Mesendoderm (in vitro differentiated cells): ENCODE measurements around the gene ABHD2.
"Not testable (repeated sequence)": the region's sequence is repeated elsewhere in the genome, so short reads cannot be mapped to it uniquely, and the experiment has no call there.

Experiments used
- DNase-seq: peaks from one replicate; pipeline ENCODE4 v3.0.0; 2013
- H2AK5ac ChIP-seq: 2 replicates; pipeline ENCODE4 v1.6.1; 2013; ENCODE audit warnings: low read length, inconsistent platforms
- H2BK120ac ChIP-seq: 2 replicates; pipeline ENCODE4 v1.6.1; 2013; ENCODE audit warnings: low read depth, mild to moderate bottlenecking, low read length, moderate library complexity, mixed read lengths
- H2BK15ac ChIP-seq: replicated peaks from 2 replicates; pipeline ENCODE4 v1.6.1; 2013; ENCODE audit warnings: low read depth, mild to moderate bottlenecking, moderate library complexity
- H2BK5ac ChIP-seq: 2 replicates; pipeline ENCODE4 v1.6.1; 2013; ENCODE audit warnings: low read length, inconsistent platforms
- H3K18ac ChIP-seq: 2 replicates; pipeline ENCODE4 v1.6.1; 2013; ENCODE audit warnings: mild to moderate bottlenecking, low read length, mixed read lengths
- H3K23ac ChIP-seq: one replicate; pipeline ENCODE4 v1.6.1; 2013; ENCODE audit warnings: low read length
- H3K27ac ChIP-seq: 2 replicates; pipeline ENCODE4 v1.5.1; 2013; ENCODE audit warnings: low read depth, mild to moderate bottlenecking, inconsistent platforms, low read length, moderate library complexity
- H3K27me3 ChIP-seq: 2 replicates; pipeline ENCODE4 v1.6.1; 2013; ENCODE audit warnings: low read length, control low read depth, mild to moderate bottlenecking, inconsistent platforms; ENCODE audit not compliant: insufficient read depth, poor library complexity
- H3K36me3 ChIP-seq: 2 replicates; pipeline ENCODE4 v1.6.1; 2013; ENCODE audit warnings: low read length, inconsistent platforms; ENCODE audit not compliant: control insufficient read depth, insufficient read depth
- H3K4ac ChIP-seq: one replicate; pipeline ENCODE4 v1.6.1; 2013; ENCODE audit warnings: low read depth, mild to moderate bottlenecking, low read length, moderate library complexity
- H3K4me1 ChIP-seq: 2 replicates; pipeline ENCODE4 v1.6.1; 2013; ENCODE audit warnings: low read depth, low read length, inconsistent platforms; ENCODE audit not compliant: control insufficient read depth
- H3K4me2 ChIP-seq: 2 replicates; pipeline ENCODE4 v1.6.1; 2013; ENCODE audit warnings: low read length
- H3K4me3 ChIP-seq: 2 replicates; pipeline ENCODE4 v1.5.1; 2013; ENCODE audit warnings: mild to moderate bottlenecking, low read length
- H3K56ac ChIP-seq: one replicate; pipeline ENCODE4 v1.6.1; 2013; ENCODE audit warnings: low read length
- H3K79me1 ChIP-seq: 2 replicates; pipeline ENCODE4 v1.6.1; 2013; ENCODE audit warnings: low read length, inconsistent platforms
- H3K79me2 ChIP-seq: 2 replicates; pipeline ENCODE4 v1.6.1; 2013; ENCODE audit warnings: mild to moderate bottlenecking, low read length; ENCODE audit not compliant: control insufficient read depth, insufficient read depth
- H3K9ac ChIP-seq: 2 replicates; pipeline ENCODE4 v1.6.1; 2013; ENCODE audit warnings: low read length, inconsistent platforms
- H4K5ac ChIP-seq: one replicate; pipeline ENCODE4 v1.6.1; 2013; ENCODE audit warnings: low read length
- H4K8ac ChIP-seq: one replicate; pipeline ENCODE4 v1.6.1; 2013; ENCODE audit warnings: low read depth, mild to moderate bottlenecking, control low read depth, low read length, moderate library complexity
- WGBS: extraction: QIAGEN DNeasy Blood & Tissue Kit; methylation state at CpG from one replicate; pipeline ENCODE4 v1.1.7; 2013; ENCODE audit warnings: low lambda C conversion rate, missing lambda C conversion rate; ENCODE audit not compliant: insufficient coverage; ENCODE audit errors: extremely low coverage; 5-methylcytosine and 5-hydroxymethylcytosine counted together

Gene ABHD2

DNA sequence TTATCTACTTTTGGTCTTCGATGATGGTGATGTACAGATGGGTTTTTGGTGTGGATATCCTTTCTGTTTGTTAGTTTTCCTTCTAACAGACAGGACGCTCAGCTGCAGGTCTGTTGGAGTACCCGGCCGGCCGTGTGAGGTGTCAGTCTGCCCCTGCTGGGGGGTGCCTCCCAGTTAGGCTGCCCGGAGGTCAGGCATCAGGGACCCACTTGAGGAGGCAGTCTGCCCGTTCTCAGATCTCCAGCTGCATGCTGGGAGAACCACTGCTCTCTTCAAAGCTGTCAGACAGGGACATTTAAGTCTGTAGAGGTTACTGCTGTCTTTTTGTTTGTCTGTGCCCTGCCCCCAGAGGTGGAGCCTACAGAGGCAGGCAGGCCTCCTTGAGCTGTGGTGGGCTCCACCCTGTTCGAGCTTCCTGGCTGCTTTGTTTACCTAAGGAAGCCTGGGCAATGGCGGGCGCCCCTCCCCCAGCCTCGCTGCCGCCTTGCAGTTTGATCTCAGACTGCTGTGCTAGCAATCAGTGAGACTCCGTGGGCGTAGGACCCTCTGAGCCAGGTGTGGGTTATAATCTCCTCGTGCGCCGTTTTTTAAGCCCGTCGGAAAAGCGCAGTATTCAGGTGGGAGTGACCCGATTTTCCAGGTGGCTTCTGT lies 39.1 kb upstream of the ABHD2 start:
- not testable (repeated sequence) for H3K79me2 ChIP-seq, H4K5ac ChIP-seq, H3K4me1 ChIP-seq, H3K27me3 ChIP-seq, H3K9ac ChIP-seq, H2BK15ac ChIP-seq, H4K8ac ChIP-seq, H2BK5ac ChIP-seq, H3K4me3 ChIP-seq, H3K36me3 ChIP-seq, H3K27ac ChIP-seq, H3K4me2 ChIP-seq, H3K79me1 ChIP-seq, H3K23ac ChIP-seq, H3K18ac ChIP-seq, H3K4ac ChIP-seq, H2AK5ac ChIP-seq, H2BK120ac ChIP-seq, DNase-seq
- peak overlapping the region; percentile 15 for H3K56ac ChIP-seq
- WGBS: no CpG with 5 or more reads among the region's 21 CpGs

DNA sequence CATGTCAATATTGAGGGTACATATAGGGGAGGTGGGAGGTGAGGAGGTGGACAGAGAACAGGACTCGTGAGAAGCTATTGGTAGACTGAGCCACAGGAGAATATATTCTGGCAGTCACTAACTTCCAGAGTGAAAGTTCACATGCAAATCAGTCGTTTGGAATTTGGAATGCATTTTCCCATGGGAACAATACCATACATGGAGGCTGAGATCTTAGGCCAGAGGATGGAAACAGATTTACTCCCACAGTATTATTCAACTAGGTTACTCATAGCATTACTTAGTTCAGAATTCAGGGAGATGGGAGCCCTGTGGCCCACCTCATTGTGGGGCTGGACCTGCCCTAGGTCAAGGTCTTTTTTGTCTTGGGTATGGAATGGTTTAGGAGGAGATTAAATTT lies 36.4 kb upstream of the ABHD2 start:
- DNase-seq: peak; percentile 18
- no peaks in the 10 kb centered on the region for H3K79me1 ChIP-seq

DNA sequence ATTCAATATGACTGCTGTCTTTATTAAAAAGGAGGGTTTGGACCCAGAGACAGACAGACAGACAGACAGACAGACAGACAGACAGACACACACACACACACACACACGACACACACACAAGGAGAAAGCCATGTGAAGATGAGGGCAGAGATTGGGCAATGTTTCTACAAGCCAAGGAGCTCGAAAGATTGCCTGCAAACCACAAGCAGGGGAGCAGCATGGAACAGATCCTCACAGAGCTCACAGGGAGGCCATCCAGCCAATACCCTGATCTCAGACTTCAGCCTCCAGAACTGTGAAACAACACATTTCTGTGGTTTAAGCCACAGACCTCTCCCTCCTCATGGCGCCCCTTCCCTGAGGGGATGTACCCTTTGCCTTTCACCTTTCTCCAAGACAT lies 35.8 kb upstream of the ABHD2 start:
- no peak overlapping the region for H3K4ac ChIP-seq
- no peak overlapping the region for H3K56ac ChIP-seq
- H2BK5ac ChIP-seq: no peak overlapping the region
- no peak overlapping the region for H2AK5ac ChIP-seq
- no peak overlapping the region for H3K4me3 ChIP-seq
- H3K79me1 ChIP-seq: no peaks in the 10 kb centered on the region
- H3K9ac ChIP-seq: no peak overlapping the region
- no peak overlapping the region for H4K5ac ChIP-seq
- no peaks in the 10 kb centered on the region for H3K4me1 ChIP-seq
- H3K4me2 ChIP-seq: no peak overlapping the region
- no peaks in the 10 kb centered on the region for H3K79me2 ChIP-seq
- no CpG with 5 or more reads among the region's 3 CpGs for WGBS
- H3K27me3 ChIP-seq: no peaks in the 10 kb centered on the region
- H4K8ac ChIP-seq: no peak overlapping the region
- H3K27ac ChIP-seq: no peak overlapping the region
- no peak overlapping the region for H3K18ac ChIP-seq
- DNase-seq: no peak
- no peak overlapping the region for H2BK120ac ChIP-seq
- H2BK15ac ChIP-seq: no peak overlapping the region
- no peak overlapping the region for H3K23ac ChIP-seq
- no peaks in the 10 kb centered on the region for H3K36me3 ChIP-seq

More for the DNA sequence above, 36.4 kb upstream of the ABHD2 start:
- Histone ChIP-seq H3K9ac (no peak overlapping the region), H2BK15ac (no peak overlapping the region), H3K23ac (no peak overlapping the region), H3K18ac (no peak overlapping the region), H2AK5ac (no peak overlapping the region), H3K4me3 (no peak overlapping the region), H2BK5ac (no peak overlapping the region), H3K27me3 (no peaks in the 10 kb centered on the region), H3K4me2 (no peak overlapping the region), H3K79me2 (no peaks in the 10 kb centered on the region), H4K8ac (no peak overlapping the region), H3K27ac (no peak overlapping the region), H2BK120ac (no peak overlapping the region), H4K5ac (no peak overlapping the region), H3K36me3 (no peaks in the 10 kb centered on the region), H3K4ac (no peak overlapping the region), H3K56ac (no peak overlapping the region), H3K4me1 (no peaks in the 10 kb centered on the region)
- no CpG with 5 or more reads among the region's 2 CpGs for WGBS

GRCh38 chr15:89054873-89055272 lies 33.4 kb upstream of the ABHD2 start:
- H3K56ac ChIP-seq: no peak overlapping the region
- H3K79me2 ChIP-seq: no peaks in the 10 kb centered on the region
- H3K79me1 ChIP-seq: no peaks in the 10 kb centered on the region
- no peak overlapping the region for H3K23ac ChIP-seq
- no peaks in the 10 kb centered on the region for H3K4me1 ChIP-seq
- no peak overlapping the region for H4K5ac ChIP-seq
- H3K4ac ChIP-seq: no peak overlapping the region
- no peak overlapping the region for H3K4me2 ChIP-seq
- H3K9ac ChIP-seq: no peak overlapping the region
- no peak for DNase-seq
- H3K36me3 ChIP-seq: no peaks in the 10 kb centered on the region
- H3K4me3 ChIP-seq: no peak overlapping the region
- no CpG with 5 or more reads among the region's 6 CpGs for WGBS
- H2BK5ac ChIP-seq: no peak overlapping the region
- no peak overlapping the region for H2BK120ac ChIP-seq
- no peak overlapping the region for H2BK15ac ChIP-seq
- no peak overlapping the region for H4K8ac ChIP-seq
- H3K27me3 ChIP-seq: no peaks in the 10 kb centered on the region
- H2AK5ac ChIP-seq: no peak overlapping the region
- H3K27ac ChIP-seq: no peak overlapping the region
- H3K18ac ChIP-seq: no peak overlapping the region

DNA sequence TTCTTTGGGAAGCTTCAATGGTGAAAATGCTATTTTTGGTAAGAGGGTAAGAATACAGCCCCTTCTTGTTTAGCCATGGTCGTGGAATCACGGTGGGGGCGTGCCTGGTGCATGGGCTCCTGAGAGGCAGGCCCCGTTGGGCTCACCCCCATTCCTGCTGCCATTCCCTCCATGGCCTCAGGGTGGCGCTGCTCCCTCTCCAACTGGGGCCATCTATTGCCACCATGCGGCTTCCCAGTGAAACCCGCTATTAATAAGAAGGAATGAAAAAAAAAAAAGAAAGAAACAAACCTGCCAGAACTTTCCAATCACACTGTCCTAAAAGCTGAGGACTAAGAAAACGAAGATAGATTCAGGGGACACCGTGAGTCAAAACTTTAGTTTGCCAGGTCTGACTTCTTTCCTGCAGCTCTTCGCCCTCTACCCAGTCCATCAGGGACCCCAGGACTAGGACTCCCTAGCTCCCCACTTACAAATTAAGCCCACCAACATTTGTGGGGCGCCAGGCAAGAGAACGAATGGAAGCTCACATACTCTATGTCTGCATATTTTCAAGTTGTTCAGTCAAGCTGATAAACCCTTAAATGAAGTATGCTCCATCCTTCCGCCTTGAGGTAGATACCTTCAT lies 30.6 kb upstream of the ABHD2 start:
- Histone ChIP-seq H3K36me3 (no peaks in the 10 kb centered on the region), H2BK5ac (no peak overlapping the region), H2BK15ac (no peak overlapping the region), H3K4me1 (no peaks in the 10 kb centered on the region), H4K8ac (no peak overlapping the region), H3K4me2 (no peak overlapping the region), H3K79me2 (no peaks in the 10 kb centered on the region), H3K4ac (no peak overlapping the region), H3K4me3 (no peak overlapping the region), H3K27me3 (no peaks in the 10 kb centered on the region), H2AK5ac (no peak overlapping the region), H3K27ac (no peak overlapping the region), H3K79me1 (no peaks in the 10 kb centered on the region), H3K56ac (no peak overlapping the region), H3K18ac (no peak overlapping the region), H4K5ac (no peak overlapping the region), H3K9ac (no peak overlapping the region), H2BK120ac (no peak overlapping the region), H3K23ac (no peak overlapping the region)
- WGBS: no CpG with 5 or more reads among the region's 13 CpGs
- DNase-seq: peak; percentile 76

DNA sequence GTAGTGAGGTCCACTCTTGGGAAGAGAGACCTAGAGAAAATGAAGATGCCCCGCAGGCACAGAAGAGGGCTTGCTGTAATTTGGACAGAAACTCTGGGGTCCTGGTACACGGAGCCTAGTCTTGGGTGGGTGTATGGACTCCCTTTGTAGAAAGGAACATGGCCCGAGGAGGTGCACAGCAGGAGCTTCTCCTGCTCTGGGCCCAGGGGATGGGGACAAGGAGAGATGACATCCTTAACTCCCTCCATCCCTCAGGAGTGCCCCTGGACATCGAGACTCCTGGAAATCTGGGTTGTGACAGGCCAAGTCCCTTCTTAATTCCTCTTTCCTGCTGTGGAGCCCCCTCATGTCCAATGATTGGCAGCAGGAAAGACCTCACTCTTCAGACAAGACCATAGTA lies 29.9 kb upstream of the ABHD2 start:
- Histone ChIP-seq H3K79me2 (no peaks in the 10 kb centered on the region), H4K5ac (no peak overlapping the region), H3K9ac (no peak overlapping the region), H2BK15ac (no peak overlapping the region), H3K4me3 (no peak overlapping the region), H2BK5ac (no peak overlapping the region), H3K4ac (no peak overlapping the region), H3K27me3 (no peaks in the 10 kb centered on the region), H3K4me2 (no peak overlapping the region), H3K56ac (no peak overlapping the region), H4K8ac (no peak overlapping the region), H3K27ac (no peak overlapping the region), H3K4me1 (no peaks in the 10 kb centered on the region), H3K23ac (no peak overlapping the region), H3K36me3 (no peaks in the 10 kb centered on the region), H2BK120ac (no peak overlapping the region), H2AK5ac (no peak overlapping the region), H3K79me1 (no peaks in the 10 kb centered on the region), H3K18ac (no peak overlapping the region)
- no CpG with 5 or more reads among the region's 4 CpGs for WGBS
- no peak for DNase-seq
